H9 (cell line): ENCODE results near the gene ATP6V0E1. TPM values are rescaled to one million over a fixed set of nuclear protein-coding genes. Genes with fewer than 3 reads are reported as not detected.

Experiments
- DNase-seq: peaks from one replicate; pipeline ENCODE4 v3.0.0-alpha.2; 2017
- H2AFZ ChIP-seq: one replicate; pipeline ENCODE4 v1.6.1; 2013; ENCODE audit warnings: mild to moderate bottlenecking, low read length, control low read depth, moderate library complexity
- H2AK5ac ChIP-seq: 2 replicates; pipeline ENCODE4 v1.6.1; 2013; ENCODE audit warnings: low read length, control low read depth, mixed read lengths; ENCODE audit not compliant: insufficient read length
- H2BK120ac ChIP-seq: one replicate; pipeline ENCODE4 v1.6.1; 2013; ENCODE audit warnings: low read depth, mild to moderate bottlenecking, low read length, control low read depth, inconsistent platforms; ENCODE audit not compliant: poor library complexity, severe bottlenecking
- H2BK12ac ChIP-seq: 2 replicates; pipeline ENCODE4 v1.6.1; 2013; ENCODE audit warnings: low read length, control low read depth, mixed read lengths, low read depth; ENCODE audit not compliant: insufficient read length
- H2BK15ac ChIP-seq: 2 replicates; pipeline ENCODE4 v1.6.1; 2013; ENCODE audit warnings: low read depth, low read length, control low read depth
- H2BK20ac ChIP-seq: one replicate; pipeline ENCODE4 v1.6.1; 2013; ENCODE audit warnings: low read depth, mild to moderate bottlenecking, low read length, control low read depth, inconsistent platforms; ENCODE audit not compliant: poor library complexity, severe bottlenecking
- H2BK5ac ChIP-seq: 2 replicates; pipeline ENCODE4 v1.6.1; 2013; ENCODE audit warnings: low read length, control low read depth, mixed read lengths; ENCODE audit not compliant: insufficient read length
- H3K14ac ChIP-seq: 2 replicates; pipeline ENCODE4 v1.6.1; 2013; ENCODE audit warnings: low read length, control low read depth; ENCODE audit not compliant: insufficient read depth
- H3K18ac ChIP-seq: 2 replicates; pipeline ENCODE4 v1.6.1; 2013; ENCODE audit warnings: low read depth, mild to moderate bottlenecking, mixed read lengths, low read length, control low read depth; ENCODE audit not compliant: insufficient read length
- H3K23ac ChIP-seq: 2 replicates; pipeline ENCODE4 v1.6.1; 2013; ENCODE audit warnings: low read length, control low read depth, mixed read lengths, low read depth; ENCODE audit not compliant: insufficient read length
- H3K23me2 ChIP-seq: 2 replicates; pipeline ENCODE4 v1.6.1; 2013; ENCODE audit warnings: low read depth, mild to moderate bottlenecking, mixed read lengths, low read length, control low read depth; ENCODE audit not compliant: insufficient read length, poor library complexity, severe bottlenecking
- H3K27ac ChIP-seq: 2 replicates; pipeline ENCODE4 v1.5.1; 2013; ENCODE audit warnings: low read length, control low read depth, mixed read lengths, low read depth; ENCODE audit not compliant: insufficient read length
- H3K27me3 ChIP-seq: 2 replicates; pipeline ENCODE4 v1.6.1; 2013; ENCODE audit warnings: low read length, control low read depth, inconsistent platforms; ENCODE audit not compliant: insufficient read depth
- H3K4ac ChIP-seq: 2 replicates; pipeline ENCODE4 v1.6.1; 2013; ENCODE audit warnings: low read depth, mild to moderate bottlenecking, control low read depth, inconsistent platforms, low read length, moderate library complexity
- H3K4me1 ChIP-seq: 2 replicates; pipeline ENCODE4 v1.6.1; 2013; ENCODE audit warnings: low read length, control low read depth, inconsistent platforms; ENCODE audit not compliant: insufficient read depth
- H3K4me2 ChIP-seq: 2 replicates; pipeline ENCODE4 v1.6.1; 2013; ENCODE audit warnings: low read length, control low read depth, mixed read lengths; ENCODE audit not compliant: insufficient read length, insufficient read depth
- H3K56ac ChIP-seq: 2 replicates; pipeline ENCODE4 v1.6.1; 2013; ENCODE audit warnings: low read depth, mild to moderate bottlenecking, mixed read lengths, low read length, control low read depth; ENCODE audit not compliant: insufficient read length
- H3K79me1 ChIP-seq: 2 replicates; pipeline ENCODE4 v1.6.1; 2013; ENCODE audit warnings: low read depth, mild to moderate bottlenecking, moderate library complexity, low read length, control low read depth, inconsistent platforms; ENCODE audit not compliant: insufficient read depth, poor library complexity, severe bottlenecking
- H3K79me2 ChIP-seq: 2 replicates; pipeline ENCODE4 v1.6.1; 2013; ENCODE audit warnings: low read length, control low read depth, inconsistent platforms; ENCODE audit not compliant: insufficient read depth
- H3K9ac ChIP-seq: 2 replicates; pipeline ENCODE4 v1.6.1; 2013; ENCODE audit warnings: low read length, control low read depth, mixed read lengths; ENCODE audit not compliant: insufficient read length; ENCODE audit errors: extremely low read depth
- H3K9me3 ChIP-seq: one replicate; pipeline ENCODE4 v1.6.1; 2013; ENCODE audit warnings: low read depth, low read length, inconsistent platforms; ENCODE audit not compliant: control insufficient read depth
- H3T11ph ChIP-seq: one replicate; pipeline ENCODE4 v1.6.1; 2013; ENCODE audit warnings: mild to moderate bottlenecking, low read length, control low read depth, inconsistent platforms
- H4K20me1 ChIP-seq: one replicate; pipeline ENCODE4 v1.6.1; 2013; ENCODE audit not compliant: control insufficient read depth, insufficient read length, insufficient read depth
- H4K5ac ChIP-seq: 2 replicates; pipeline ENCODE4 v1.6.1; 2013; ENCODE audit warnings: low read depth, mild to moderate bottlenecking, mixed read lengths, low read length, control low read depth; ENCODE audit not compliant: insufficient read length
- H4K8ac ChIP-seq: replicated peaks from 2 replicates; pipeline ENCODE4 v1.6.1; 2013; ENCODE audit warnings: low read length, control low read depth, mixed read lengths, low read depth; ENCODE audit not compliant: insufficient read length
- H4K91ac ChIP-seq: 2 replicates; pipeline ENCODE4 v1.6.1; 2013; ENCODE audit warnings: low read depth, mild to moderate bottlenecking, moderate library complexity, mixed read lengths, low read length, control low read depth; ENCODE audit not compliant: insufficient read length
- H3K27ac Mint-ChIP-seq, 3 experiments: 2 replicates in 2 of 3; 3 replicates in 1 of 3; pipeline ENCODE4 v1.8.0; 2020 to 2021; ENCODE audit warnings: mixed read lengths in 3 of 3, mild to moderate bottlenecking in 1 of 3, moderate library complexity in 1 of 3
- H3K27me3 Mint-ChIP-seq: 2 replicates; pipeline ENCODE4 v1.8.0; 2021; ENCODE audit warnings: low read depth, mild to moderate bottlenecking, moderate library complexity, mixed read lengths
- H3K36me3 Mint-ChIP-seq, 3 experiments: 2 replicates in 2 of 3; 3 replicates in 1 of 3; pipeline ENCODE4 v1.8.0; 2020 to 2021; ENCODE audit warnings: low read depth in 3 of 3, mixed read lengths in 3 of 3; ENCODE audit not compliant: insufficient read depth in 1 of 3
- H3K4me1 Mint-ChIP-seq, 2 experiments: 2 replicates each; pipeline ENCODE4 v1.8.0; 2020; ENCODE audit warnings: mixed read lengths in 2 of 2
- H3K4me3 Mint-ChIP-seq, 2 experiments: 2 replicates in 1 of 2; 3 replicates in 1 of 2; pipeline ENCODE4 v1.8.0; 2020 to 2021; ENCODE audit warnings: mild to moderate bottlenecking in 2 of 2, mixed read lengths in 2 of 2, moderate library complexity in 1 of 2
- H3K9me3 Mint-ChIP-seq, 2 experiments: 2 replicates in 1 of 2; 3 replicates in 1 of 2; pipeline ENCODE4 v1.8.0; 2020; ENCODE audit warnings: mild to moderate bottlenecking in 2 of 2, mixed read lengths in 2 of 2, moderate library complexity in 1 of 2
- WGBS: extraction: QIAGEN DNeasy Blood & Tissue Kit; methylation state at CpG from one replicate; pipeline ENCODE4 v1.1.7; 2013; ENCODE audit warnings: missing lambda C conversion rate, low lambda C conversion rate, mixed read lengths; ENCODE audit not compliant: insufficient read length; ENCODE audit errors: extremely low coverage; 5-methylcytosine and 5-hydroxymethylcytosine counted together
- total RNA-seq: library from RNA; stranded (reverse); gene quantifications from 2 replicates; pipeline ENCODE4 v1.2.1, GENCODE V29; 2021
- TF ChIP-seq, protein P1 (sequence below): fragments of 200-600 bp; sonication (generic); conservative IDR thresholded peaks from 3 replicates; pipeline ENCODE4 v1.8.0; 2021; ENCODE audit warnings: antibody characterized with exemption, mild to moderate bottlenecking

Gene ATP6V0E1
- total RNA-seq, 1 experiment from 2014 or later, result 101 TPM

GRCh38 chr5:173056783-173057061, 73.2 kb downstream of the ATP6V0E1 start:
- DNase-seq, result no peak
- no peak overlapping the region for H3K14ac ChIP-seq
- Mint-ChIP-seq H3K36me3 (no peaks in the 10 kb centered on the region), H3K9me3 (no peaks in the 10 kb centered on the region), H3K4me1 (peaks cover 13 to 22% of the 10 kb centered on the region in 2 experiments), H3K27ac (peak overlapping the region in 1 of 3 experiments; percentile 85; a peak in 1 of 7 replicates), H3K4me3 (peak overlapping the region; percentile 88 to 94), H3K27me3 (no peaks in the 10 kb centered on the region; the same call in 1 of the 2 replicates)
- no peak overlapping the region for H3K18ac ChIP-seq
- no peaks in the 10 kb centered on the region for H3K79me1 ChIP-seq
- H2BK15ac ChIP-seq, result no peak overlapping the region
- TF ChIP-seq, protein P1, sequence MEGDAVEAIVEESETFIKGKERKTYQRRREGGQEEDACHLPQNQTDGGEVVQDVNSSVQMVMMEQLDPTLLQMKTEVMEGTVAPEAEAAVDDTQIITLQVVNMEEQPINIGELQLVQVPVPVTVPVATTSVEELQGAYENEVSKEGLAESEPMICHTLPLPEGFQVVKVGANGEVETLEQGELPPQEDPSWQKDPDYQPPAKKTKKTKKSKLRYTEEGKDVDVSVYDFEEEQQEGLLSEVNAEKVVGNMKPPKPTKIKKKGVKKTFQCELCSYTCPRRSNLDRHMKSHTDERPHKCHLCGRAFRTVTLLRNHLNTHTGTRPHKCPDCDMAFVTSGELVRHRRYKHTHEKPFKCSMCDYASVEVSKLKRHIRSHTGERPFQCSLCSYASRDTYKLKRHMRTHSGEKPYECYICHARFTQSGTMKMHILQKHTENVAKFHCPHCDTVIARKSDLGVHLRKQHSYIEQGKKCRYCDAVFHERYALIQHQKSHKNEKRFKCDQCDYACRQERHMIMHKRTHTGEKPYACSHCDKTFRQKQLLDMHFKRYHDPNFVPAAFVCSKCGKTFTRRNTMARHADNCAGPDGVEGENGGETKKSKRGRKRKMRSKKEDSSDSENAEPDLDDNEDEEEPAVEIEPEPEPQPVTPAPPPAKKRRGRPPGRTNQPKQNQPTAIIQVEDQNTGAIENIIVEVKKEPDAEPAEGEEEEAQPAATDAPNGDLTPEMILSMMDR, result no peak
- no peaks in the 10 kb centered on the region for H3K27me3 ChIP-seq
- H2AK5ac ChIP-seq, result no peak overlapping the region
- H3K4me1 ChIP-seq, result no peaks in the 10 kb centered on the region; the same call in 1 of the 2 replicates
- H3K9me3 ChIP-seq, result no peaks in the 10 kb centered on the region
- no peak overlapping the region for H3K4ac ChIP-seq
- H3T11ph ChIP-seq, result no peak overlapping the region
- no peak overlapping the region for H2BK120ac ChIP-seq
- peaks cover 4% of the 10 kb centered on the region for H3K23me2 ChIP-seq
- H2BK20ac ChIP-seq, result no peak overlapping the region
- H3K79me2 ChIP-seq, result no peaks in the 10 kb centered on the region
- H3K27ac ChIP-seq, result no peak overlapping the region
- no peak overlapping the region for H2BK5ac ChIP-seq
- no peak overlapping the region for H3K56ac ChIP-seq
- H4K5ac ChIP-seq, result no peak overlapping the region
- H4K20me1 ChIP-seq, result no peaks in the 10 kb centered on the region
- no peak overlapping the region for H3K23ac ChIP-seq
- no peak overlapping the region for H4K8ac ChIP-seq
- H4K91ac ChIP-seq, result no peak overlapping the region
- WGBS, result no CpG with 5 or more reads among the region's 27 CpGs
- H2AFZ ChIP-seq, result no peak overlapping the region
- no peak overlapping the region for H3K9ac ChIP-seq
- no peak overlapping the region for H2BK12ac ChIP-seq
- H3K4me2 ChIP-seq, result peak overlapping the region; percentile 98
